Stomach (tissue), 9 donors: ENCODE data around the gene DUSP14. TPM values are rescaled to one million over a fixed set of nuclear protein-coding genes. Genes with fewer than 3 reads are reported as not detected.
"Not testable (repeated sequence)": the region's sequence is repeated elsewhere in the genome, so short reads cannot be mapped to it uniquely, and the experiment has no call there.

ENCODE experiments used
- DNase-seq, 2 donors: peaks; one replicate each; pipeline versions ENCODE4 v3.0.0 to v3.0.0-alpha.2; 2013 to 2019
- H3K27ac ChIP-seq, 5 donors: fragments of 200-600 bp in 4 of 5; sonication (generic) in 4 of 5; one replicate each; pipeline ENCODE4 v1.5.1; 2013 to 2019; ENCODE audit warnings: mild to moderate bottlenecking in 1 of 5, moderate library complexity in 1 of 5
- H3K27me3 ChIP-seq, 3 donors: fragments of 200-600 bp; sonication (generic); one replicate each; pipeline ENCODE4 v1.5.1; 2017 to 2019; ENCODE audit warnings: mixed run types in 1 of 3
- H3K36me3 ChIP-seq, 4 donors: fragments of 200-600 bp; sonication (generic); 1 replicate in 3 of 4; 2 replicates in 1 of 4; pipeline ENCODE4 v1.5.1; 2016 to 2019
- H3K4me1 ChIP-seq, 4 donors: fragments of 200-600 bp; sonication (generic); one replicate each; pipeline ENCODE4 v1.5.1; 2016 to 2019
- H3K4me3 ChIP-seq, 4 donors: fragments of 200-600 bp; sonication (generic) in 3 of 4; one replicate each; pipeline ENCODE4 v1.5.1; 2016 to 2019; ENCODE audit warnings: mild to moderate bottlenecking in 1 of 4
- H3K9me3 ChIP-seq, 4 donors: fragments of 200-600 bp; sonication (generic); one replicate each; pipeline ENCODE4 v1.5.1; 2016 to 2019
- EP300 ChIP-seq: sonication (generic); formaldehyde crosslinking; IDR thresholded peaks from one replicate; pipeline ENCODE4 v1.6.1; 2017; ENCODE audit warnings: antibody characterized with exemption
- POLR2A ChIP-seq, 4 donors: fragments of 450-650 bp; IDR thresholded peaks; one replicate each; pipeline ENCODE4 v1.6.1; 2016; ENCODE audit warnings: antibody characterized with exemption in 4 of 4, control low read depth in 2 of 4, mild to moderate bottlenecking in 1 of 4, moderate library complexity in 1 of 4
- POLR2AphosphoS5 ChIP-seq, 3 donors: sonication (generic); formaldehyde crosslinking; IDR thresholded peaks; one replicate each; pipeline ENCODE4 v1.6.1; 2016; ENCODE audit warnings: antibody characterized with exemption in 3 of 3
- WGBS, 5 donors: extraction: QIAGEN DNeasy Blood & Tissue Kit in 3 of 5; methylation state at CpG; one replicate each; pipeline versions ENCODE4 v1.1.5 to v1.1.7; 2013 to 2018; 5-methylcytosine and 5-hydroxymethylcytosine counted together
- intact Hi-C: fragments of 100-400 bp; cut with DNase I; formaldehyde crosslinking; loops from one replicate; pipeline ENCODE4 v1.15.1; 2023; ENCODE audit warnings: low total_unique reads
- polyA plus RNA-seq, 3 donors: library from polyadenylated mRNA; stranded (reverse); fragments of 200-250 nt; gene quantifications; one replicate each; pipeline ENCODE4 v1.2.3, GENCODE V29; 2013
- total RNA-seq, 5 donors: library from RNA; depleted of rRNA; stranded (reverse); fragments of >200 nt; gene quantifications; one replicate each; pipeline versions ENCODE4 v1.1.0 to v1.2.3, GENCODE V29; 2014 to 2016
- TF ChIP-seq, protein P1 (sequence below), 7 experiments: fragments of 450-650 bp in 4 of 7; fragments of 200-600 bp in 3 of 7; sonication (generic) in 3 of 7; IDR thresholded peaks; one replicate each; pipeline ENCODE4 v1.5.1; 2016 to 2019; ENCODE audit warnings: antibody characterized with exemption in 7 of 7, control low read depth in 2 of 7, mild to moderate bottlenecking in 1 of 7
- donor health status: healthy with polysubstance abuse.
- donor health status: Bipolar disorder and iron deficiency.
- donor health status: healthy.

The DUSP14 gene
- total and polyA plus RNA-seq, 8 donors: 3.1 to 7.8 (median 6.1) TPM; not detected in 2

GRCh38 chr17:37505333-37505732 is 15.6 kb downstream of the DUSP14 start:
- no peak for TF ChIP-seq POLR2A (IDR thresholded peaks at IDR 0.05)
- no peak for TF ChIP-seq EP300
- no peak for TF ChIP-seq POLR2AphosphoS5 (IDR thresholded peaks at IDR 0.05)
- TF ChIP-seq, protein P1, sequence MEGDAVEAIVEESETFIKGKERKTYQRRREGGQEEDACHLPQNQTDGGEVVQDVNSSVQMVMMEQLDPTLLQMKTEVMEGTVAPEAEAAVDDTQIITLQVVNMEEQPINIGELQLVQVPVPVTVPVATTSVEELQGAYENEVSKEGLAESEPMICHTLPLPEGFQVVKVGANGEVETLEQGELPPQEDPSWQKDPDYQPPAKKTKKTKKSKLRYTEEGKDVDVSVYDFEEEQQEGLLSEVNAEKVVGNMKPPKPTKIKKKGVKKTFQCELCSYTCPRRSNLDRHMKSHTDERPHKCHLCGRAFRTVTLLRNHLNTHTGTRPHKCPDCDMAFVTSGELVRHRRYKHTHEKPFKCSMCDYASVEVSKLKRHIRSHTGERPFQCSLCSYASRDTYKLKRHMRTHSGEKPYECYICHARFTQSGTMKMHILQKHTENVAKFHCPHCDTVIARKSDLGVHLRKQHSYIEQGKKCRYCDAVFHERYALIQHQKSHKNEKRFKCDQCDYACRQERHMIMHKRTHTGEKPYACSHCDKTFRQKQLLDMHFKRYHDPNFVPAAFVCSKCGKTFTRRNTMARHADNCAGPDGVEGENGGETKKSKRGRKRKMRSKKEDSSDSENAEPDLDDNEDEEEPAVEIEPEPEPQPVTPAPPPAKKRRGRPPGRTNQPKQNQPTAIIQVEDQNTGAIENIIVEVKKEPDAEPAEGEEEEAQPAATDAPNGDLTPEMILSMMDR (IDR thresholded peaks at IDR 0.05): no peak
- H3K4me1 ChIP-seq: peaks cover 0 to 17% (median 4%) of the 10 kb centered on the region in 4 donors
- WGBS, 5 donors: 84 to 91% (median 87%) methylated on average over 3 of the region's 3 CpGs
- no peaks in the 10 kb centered on the region for H3K27me3 ChIP-seq
- no peaks in the 10 kb centered on the region for H3K36me3 ChIP-seq
- intact Hi-C loops: no loop called here
- H3K27ac ChIP-seq: no peak overlapping the region
- H3K9me3 ChIP-seq: no peaks in the 10 kb centered on the region
- DNase-seq: no peak
- no peak overlapping the region for H3K4me3 ChIP-seq

DNA sequence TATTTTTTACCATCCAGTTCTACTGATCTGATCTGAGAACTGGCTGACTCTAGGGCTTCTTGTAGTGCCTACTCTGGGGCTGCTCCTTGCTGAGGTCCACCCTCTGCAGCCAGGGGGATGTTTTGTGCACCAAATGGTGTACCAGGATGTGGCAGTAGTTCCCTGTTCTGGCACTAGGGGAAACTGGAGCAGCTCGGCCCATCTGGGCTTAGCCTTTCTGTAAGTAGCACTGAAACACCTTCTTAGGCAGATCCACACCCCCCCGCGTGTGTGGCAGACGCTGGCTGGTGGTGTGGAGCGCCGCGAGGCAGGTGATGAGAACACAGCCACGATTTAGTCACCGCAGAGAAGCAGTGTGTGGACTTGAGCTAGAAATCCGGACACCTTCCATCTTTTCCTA is 17.0 kb downstream of the DUSP14 start:
- DNase-seq: peak in 1 of 2 donors; percentile 42
- no peak overlapping the region for H3K27ac ChIP-seq

DNA sequence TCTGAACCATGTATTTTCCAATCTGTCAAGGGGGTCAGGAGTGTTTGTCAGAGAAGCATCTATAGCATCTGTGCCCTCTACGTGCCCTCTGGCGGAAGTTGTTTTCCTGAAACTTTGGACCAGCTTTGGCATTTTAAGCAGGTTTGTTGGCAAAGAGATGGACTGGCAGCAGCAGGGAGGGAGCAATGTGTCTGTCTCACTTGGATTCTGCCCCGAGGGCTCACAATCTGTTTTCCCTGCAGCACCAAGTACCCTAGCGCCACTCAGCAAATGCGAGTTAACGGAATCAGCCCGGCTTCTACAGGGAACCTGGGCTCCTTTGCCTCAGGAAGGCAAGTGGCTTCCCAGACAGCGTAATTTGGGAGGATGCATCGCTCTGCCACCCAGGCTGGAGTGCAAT is 17.4 kb downstream of the DUSP14 start:
- no peaks in the 10 kb centered on the region for H3K9me3 ChIP-seq
- H3K27me3 ChIP-seq: no peaks in the 10 kb centered on the region
- H3K36me3 ChIP-seq: peaks cover 1 to 3% (median 2%) of the 10 kb centered on the region in 4 donors
- peaks cover 0 to 13% (median 4%) of the 10 kb centered on the region in 4 donors for H3K4me1 ChIP-seq
- 88 to 96% (median 94%) methylated on average over 9 of the region's 9 CpGs for WGBS, 5 donors
- DNase-seq: no peak
- TF ChIP-seq POLR2AphosphoS5 (IDR thresholded peaks at IDR 0.05) (no peak), POLR2A (IDR thresholded peaks at IDR 0.05) (no peak), EP300 (no peak)
- TF ChIP-seq, protein P1 (IDR thresholded peaks at IDR 0.05): no peak
- no peak overlapping the region for H3K27ac ChIP-seq
- H3K4me3 ChIP-seq: no peak overlapping the region
- intact Hi-C loops: no loop called here

More for the DNA sequence above, 17.0 kb downstream of the DUSP14 start:
- 57 to 73% (median 64%) methylated on average over 10 of the region's 10 CpGs for WGBS, 5 donors
- intact Hi-C loops: no loop called here
- H3K36me3 ChIP-seq: no peaks in the 10 kb centered on the region
- no peaks in the 10 kb centered on the region for H3K27me3 ChIP-seq
- peaks cover 0 to 17% (median 4%) of the 10 kb centered on the region in 4 donors for H3K4me1 ChIP-seq
- no peak for TF ChIP-seq POLR2A (IDR thresholded peaks at IDR 0.05)
- TF ChIP-seq, protein P1 (IDR thresholded peaks at IDR 0.05): peak in 5 of 7 experiments; percentile 8 to 45 (median 33)
- no peak overlapping the region for H3K4me3 ChIP-seq
- no peaks in the 10 kb centered on the region for H3K9me3 ChIP-seq

DNA sequence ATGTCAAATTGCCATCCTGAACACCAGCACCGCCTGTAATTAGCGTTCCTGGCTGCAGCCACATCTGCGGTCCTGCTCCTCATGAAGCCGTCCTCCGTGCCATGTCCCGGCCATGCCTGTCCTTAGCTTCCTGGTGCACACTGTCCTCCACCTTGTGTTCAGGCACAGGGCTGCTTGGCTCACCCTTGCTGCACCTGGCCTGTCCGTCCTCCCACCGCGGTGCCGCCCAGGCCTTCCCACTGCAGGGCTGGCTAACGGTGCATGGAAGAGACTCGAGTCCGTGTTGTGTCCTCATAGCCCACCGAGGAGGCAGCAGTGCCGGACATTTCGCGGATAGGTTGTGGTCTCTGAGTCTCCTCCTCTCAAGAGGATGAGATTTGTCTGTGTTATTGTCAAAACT is 20.4 kb downstream of the DUSP14 start:
- H3K4me3 ChIP-seq: no peak overlapping the region
- no peak for DNase-seq
- H3K4me1 ChIP-seq: peaks cover 0 to 13% (median 4%) of the 10 kb centered on the region in 4 donors
- no peaks in the 10 kb centered on the region for H3K9me3 ChIP-seq
- no peaks in the 10 kb centered on the region for H3K27me3 ChIP-seq
- WGBS, 5 donors: 91 to 96% (median 95%) methylated on average over 17 of the region's 17 CpGs
- H3K36me3 ChIP-seq: peaks cover 9 to 31% (median 30%) of the 10 kb centered on the region in 4 donors
- intact Hi-C loops: no loop called here
- TF ChIP-seq POLR2A (IDR thresholded peaks at IDR 0.05): no peak
- no peak for TF ChIP-seq EP300
- TF ChIP-seq, protein P1 (IDR thresholded peaks at IDR 0.05): no peak
- no peak for TF ChIP-seq POLR2AphosphoS5 (IDR thresholded peaks at IDR 0.05)
- no peak overlapping the region for H3K27ac ChIP-seq

DNA sequence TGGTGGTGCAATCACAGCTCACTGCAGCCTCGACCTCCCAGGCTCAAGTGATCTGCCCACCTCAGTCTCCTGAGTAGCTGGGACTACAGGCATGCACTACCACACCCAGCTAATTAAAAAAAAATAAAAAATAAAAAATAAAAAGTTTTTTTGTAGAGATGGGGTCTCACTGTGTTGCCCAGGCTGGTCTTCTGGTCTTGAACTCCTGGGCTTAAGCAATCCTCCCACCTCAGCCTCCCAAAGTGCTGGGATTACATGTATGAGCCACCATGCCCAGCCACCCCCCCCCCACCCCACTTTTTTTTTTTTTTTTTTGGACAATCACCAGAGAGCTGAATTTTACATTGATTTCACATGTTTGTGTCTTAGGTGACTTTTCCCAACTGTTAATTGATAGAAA is 22.0 kb downstream of the DUSP14 start:
- Histone ChIP-seq H3K36me3 (peaks cover 9 to 47% (median 44%) of the 10 kb centered on the region in 4 donors), H3K4me1 (peaks cover 0 to 11% (median 4%) of the 10 kb centered on the region in 4 donors)
- H3K27me3 ChIP-seq, DNase-seq, intact Hi-C loops, H3K4me3 ChIP-seq, H3K27ac ChIP-seq, H3K9me3 ChIP-seq: not testable (repeated sequence)
- 80 to 100% (median 88%) methylated on average over 1 of the region's 1 CpG for WGBS, 5 donors
